T-cell (primary cell): ENCODE data around the gene PSME3. TPM values are rescaled to one million over a fixed set of nuclear protein-coding genes. Genes with fewer than 3 reads are reported as not detected.

ENCODE experiments used
- ATAC-seq, 4 experiments: fragments of 200-7000 bp in 3 of 4; fragments of 150-1000 bp in 1 of 4; cut with Tn5 transposase; replicated peaks in 1 of 4; 1 replicate in 3 of 4; 2 replicates in 1 of 4; pipeline ENCODE4 v1.10.0; 2021; ENCODE audit warnings: moderate library complexity in 3 of 4, mild to moderate bottlenecking in 2 of 4, moderate number of reproducible peaks in 1 of 4
- CTCF ChIA-PET, 2 donors: fragments of 300-600 bp; sonication (Branson Sonifier 250); formaldehyde crosslinking; loops; one replicate each; lab custom pipeline; 2022; ENCODE audit warnings: antibody characterized with exemption in 2 of 2; lab: Charles Lee
- POLR2A ChIA-PET, 2 donors: fragments of 300-600 bp; sonication (Branson Sonifier 250); formaldehyde crosslinking; loops; one replicate each; lab custom pipeline; 2022; ENCODE audit warnings: antibody characterized with exemption in 2 of 2; lab: Charles Lee
- DNase-seq, 35 experiments: peaks; one replicate each; pipeline versions ENCODE4 v3.0.0 to v3.0.0-alpha.2; 2013 to 2023
- H3K27ac ChIP-seq: one replicate; pipeline ENCODE4 v1.5.1; 2013; ENCODE audit warnings: low read length
- H3K27me3 ChIP-seq, 2 experiments: replicated peaks in 1 of 2; 1 replicate in 1 of 2; 2 replicates in 1 of 2; pipeline versions ENCODE4 v1.6.1 to v1.7.0; 2013; ENCODE audit warnings: low read length in 1 of 2, mixed read lengths in 1 of 2; ENCODE audit not compliant: control insufficient read depth in 2 of 2, insufficient read depth in 2 of 2; ENCODE audit errors: extremely low read depth in 1 of 2
- H3K36me3 ChIP-seq, 2 donors: 1 replicate in 1 of 2; 2 replicates in 1 of 2; pipeline versions ENCODE4 v1.6.1 to v1.7.0; 2013; ENCODE audit warnings: low read length in 1 of 2; ENCODE audit not compliant: control insufficient read depth in 2 of 2, insufficient read depth in 1 of 2; ENCODE audit errors: extremely low read depth in 1 of 2
- H3K4me1 ChIP-seq, 2 experiments: 1 replicate in 1 of 2; 2 replicates in 1 of 2; pipeline versions ENCODE4 v1.6.1 to v1.7.0; 2013; ENCODE audit warnings: low read length in 2 of 2, mixed read lengths in 1 of 2; ENCODE audit not compliant: insufficient read depth in 2 of 2, control insufficient read depth in 1 of 2; ENCODE audit errors: extremely low read depth in 1 of 2
- H3K4me3 ChIP-seq, 2 donors: 1 replicate in 1 of 2; 2 replicates in 1 of 2; pipeline versions ENCODE4 v1.5.1 to v1.7.0; 2013; ENCODE audit warnings: mild to moderate bottlenecking in 2 of 2, low read length in 1 of 2, moderate library complexity in 1 of 2; ENCODE audit not compliant: control insufficient read depth in 1 of 2; ENCODE audit errors: extremely low read depth in 1 of 2
- H3K9me3 ChIP-seq: 2 replicates; pipeline ENCODE4 v1.7.0; 2013
- H3K27ac Mint-ChIP-seq, 2 donors: one replicate each; pipeline ENCODE4 v1.8.0; 2020 to 2021; ENCODE audit warnings: mild to moderate bottlenecking in 2 of 2, mixed read lengths in 2 of 2
- H3K27me3 Mint-ChIP-seq, 2 donors: one replicate each; pipeline ENCODE4 v1.8.0; 2021 to 2022; ENCODE audit warnings: mixed read lengths in 2 of 2
- H3K36me3 Mint-ChIP-seq: one replicate; pipeline ENCODE4 v1.8.0; 2021; ENCODE audit warnings: mixed read lengths
- H3K4me1 Mint-ChIP-seq, 3 donors: one replicate each; pipeline ENCODE4 v1.8.0; 2020 to 2022; ENCODE audit warnings: mixed read lengths in 3 of 3, mild to moderate bottlenecking in 1 of 3
- H3K4me3 Mint-ChIP-seq, 3 donors: one replicate each; pipeline ENCODE4 v1.8.0; 2020 to 2022; ENCODE audit warnings: mild to moderate bottlenecking in 3 of 3, mixed read lengths in 3 of 3, moderate library complexity in 3 of 3
- H3K9me3 Mint-ChIP-seq, 3 donors: one replicate each; pipeline ENCODE4 v1.8.0; 2020 to 2022; ENCODE audit warnings: mixed read lengths in 3 of 3
- WGBS: methylation state at CpG from one replicate; pipeline ENCODE4 v1.1.5; 2013; ENCODE audit warnings: missing lambda C conversion rate; ENCODE audit not compliant: insufficient coverage; 5-methylcytosine and 5-hydroxymethylcytosine counted together
- total RNA-seq, 35 experiments: library from RNA in 6 of 35; stranded (reverse) in 6 of 35; fragments of 120-200 nt in 1 of 35; gene quantifications; one replicate each; pipeline versions ENCODE4 v1.2.1 to v1.2.4 and lab custom pipeline; 2013 to 2026

The PSME3 gene
- total RNA-seq, 5 donors from 2014 or later (not counting 1 experiment from before 2014, with no cell fraction given), result 68.0 to 79.1 (median 77.2) TPM

DNA sequence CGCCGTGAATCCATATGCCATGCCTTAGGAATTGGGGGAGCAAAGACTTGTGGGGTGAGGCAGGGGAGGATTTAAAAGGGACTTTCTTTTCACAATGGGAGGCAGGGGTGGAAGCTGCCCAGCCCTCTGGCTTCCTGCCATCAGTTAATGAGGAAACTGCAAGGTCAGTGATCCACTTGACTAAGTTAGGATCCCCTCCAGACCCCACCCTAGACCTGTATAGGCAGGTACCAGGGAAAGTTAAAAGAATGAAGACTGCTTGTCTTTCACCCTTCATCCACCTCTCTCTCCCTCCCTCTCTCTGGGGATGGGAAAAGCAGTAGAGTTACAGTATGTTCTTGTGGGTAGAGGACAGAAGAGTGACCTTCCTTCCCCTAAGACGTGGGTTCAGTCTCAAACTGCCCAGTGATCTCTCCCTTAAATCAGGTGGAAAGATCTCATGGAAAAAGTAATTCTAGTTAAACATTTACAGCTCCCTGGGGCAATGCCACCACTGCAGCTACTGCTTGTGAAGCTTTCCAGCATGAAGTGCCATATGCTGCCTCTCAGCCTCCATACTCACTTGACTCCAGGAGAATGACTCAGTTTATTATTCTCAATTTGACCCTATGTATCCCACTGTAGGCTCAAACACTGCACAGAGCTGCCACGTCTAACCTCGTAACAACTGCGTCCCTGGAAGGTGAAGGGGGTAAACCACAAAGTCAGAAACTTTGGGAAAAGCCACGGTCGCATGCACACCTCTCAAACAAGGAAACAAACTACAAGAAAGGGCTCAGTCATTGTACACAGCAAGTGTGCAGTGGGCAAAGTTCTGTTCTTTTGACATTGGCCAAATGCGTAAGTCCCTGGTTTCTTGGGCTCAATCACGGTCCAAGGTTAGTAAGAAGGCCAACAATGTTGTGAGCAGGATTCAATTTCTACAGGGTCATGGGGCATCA, 35.9 kb upstream of the PSME3 start:
- H3K4me3 Mint-ChIP-seq, result peak overlapping the region; percentile 88 to 95 (median 95)
- POLR2A ChIA-PET, result interaction anchor here in 1 of 2 donors (0.6 kb wide), 1 partner anchor 163 kb away, joined by 3 read pairs; no protein-coding TSS in a partner anchor
- Histone ChIP-seq H3K27ac (no peak overlapping the region), H3K4me1 (peaks cover 2 to 29% of the 10 kb centered on the region in 2 experiments), H3K4me3 (peak overlapping the region; percentile 97 to 99), H3K27me3 (no peaks in the 10 kb centered on the region), H3K9me3 (no peaks in the 10 kb centered on the region), H3K36me3 (no peaks in the 10 kb centered on the region)
- no peak overlapping the region for H3K27ac Mint-ChIP-seq
- DNase-seq, result no peak
- peaks cover 0 to 2% of the 10 kb centered on the region in 2 donors for H3K27me3 Mint-ChIP-seq
- no peak for ATAC-seq
- H3K9me3 Mint-ChIP-seq, result no peaks in the 10 kb centered on the region
- peaks cover 7% of the 10 kb centered on the region for H3K36me3 Mint-ChIP-seq
- CTCF ChIA-PET, result interaction anchor here in 1 of 2 donors (1.1 kb wide), 1 partner anchor 27 kb away, joined by 4 read pairs; the partner anchor contains the start of gene BECN1
- 93% methylated on average over 4 of the region's 10 CpGs for WGBS
- peaks cover 21 to 32% (median 25%) of the 10 kb centered on the region in 3 donors for H3K4me1 Mint-ChIP-seq

DNA sequence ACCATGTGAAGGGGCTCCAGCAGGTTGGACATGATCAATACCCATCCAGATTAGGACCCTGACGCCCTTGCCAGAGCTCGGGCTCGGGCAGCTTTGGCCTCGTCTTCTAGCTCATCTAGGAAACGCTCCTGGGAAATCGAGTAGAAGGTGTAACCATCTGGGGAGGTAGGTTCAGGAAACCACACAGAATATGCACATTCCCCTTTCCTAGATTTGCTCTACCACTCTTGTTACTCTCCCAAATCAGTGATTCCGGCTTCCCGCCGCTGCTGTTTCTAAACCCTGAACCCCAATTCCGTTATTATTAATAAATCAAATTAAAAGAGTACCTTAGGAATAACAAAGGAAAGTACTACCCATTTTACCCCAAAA, 35.2 kb upstream of the PSME3 start:
- WGBS, result 69% methylated on average over 2 of the region's 10 CpGs
- peaks cover 7% of the 10 kb centered on the region for H3K36me3 Mint-ChIP-seq
- DNase-seq, result no peak
- ATAC-seq, result no peak
- Histone ChIP-seq H3K36me3 (no peaks in the 10 kb centered on the region), H3K27ac (no peak overlapping the region), H3K9me3 (no peaks in the 10 kb centered on the region), H3K4me1 (peaks cover 2 to 29% of the 10 kb centered on the region in 2 experiments), H3K4me3 (peak overlapping the region; percentile 97 to 99), H3K27me3 (no peaks in the 10 kb centered on the region)
- H3K4me3 Mint-ChIP-seq, result peak overlapping the region; percentile 88 to 95 (median 95)
- peaks cover 21 to 32% (median 25%) of the 10 kb centered on the region in 3 donors for H3K4me1 Mint-ChIP-seq
- POLR2A ChIA-PET, result interaction anchor here in 1 of 2 donors (1.0 kb wide), 1 partner anchor 25 kb away, joined by 3 read pairs; no protein-coding TSS in a partner anchor
- peak overlapping the region; percentile 61 to 82 for H3K27ac Mint-ChIP-seq
- H3K27me3 Mint-ChIP-seq, result peaks cover 0 to 2% of the 10 kb centered on the region in 2 donors
- no peaks in the 10 kb centered on the region for H3K9me3 Mint-ChIP-seq
- CTCF ChIA-PET, result interaction anchor here in 1 of 2 donors (0.6 to 1.3 kb wide), 4 partner anchors 26 to 240 kb away, joined by 3 to 4 read pairs (median 4); partner anchors contain the start of genes BECN1 and PSME3

GRCh38 chr17:42798383-42799380, 34.5 kb upstream of the PSME3 start, which contains the start of the genes CNTD1 and COA3:
CNTD1 (plus strand) TSS chr17:42798861; CDS start chr17:42799068, 207 bp downstream.
COA3 (minus strand) TSS chr17:42798704; CDS start chr17:42798681, 23 bp downstream.
- Histone ChIP-seq H3K4me1 (peaks cover 2 to 29% of the 10 kb centered on the region in 2 experiments), H3K27ac (no peak within 1 kb of the TSS), H3K36me3 (no peaks in the 10 kb centered on the region), H3K27me3 (no peaks in the 10 kb centered on the region), H3K9me3 (no peaks in the 10 kb centered on the region), H3K4me3 (peak within 1 kb of the TSS; percentile 97 to 99)
- peaks cover 0 to 2% of the 10 kb centered on the region in 2 donors for H3K27me3 Mint-ChIP-seq
- peak; percentile 31 to 82 (median 60) for DNase-seq
- H3K4me1 Mint-ChIP-seq, result peaks cover 21 to 32% (median 25%) of the 10 kb centered on the region in 3 donors
- 27% methylated on average over 65 of the region's 66 CpGs for WGBS
- peak within 1 kb of the TSS; percentile 61 to 82 for H3K27ac Mint-ChIP-seq
- peak; percentile 98 to 100 (median 99) for ATAC-seq
- H3K36me3 Mint-ChIP-seq, result peaks cover 7% of the 10 kb centered on the region
- H3K4me3 Mint-ChIP-seq, result peak within 1 kb of the TSS; percentile 88 to 95 (median 95)
- ChIA-PET CTCF (interaction anchor here in 1 of 2 donors (0.6 to 1.3 kb wide), 4 partner anchors 25 to 240 kb away, joined by 3 to 4 read pairs (median 4); partner anchors contain the start of genes BECN1 and PSME3), POLR2A (interaction anchor here in 1 of 2 donors (1.0 kb wide), 1 partner anchor 25 kb away, joined by 3 read pairs; no protein-coding TSS in a partner anchor)
- H3K9me3 Mint-ChIP-seq, result no peaks in the 10 kb centered on the region

- no peaks in the 10 kb centered on the region for H3K9me3 Mint-ChIP-seq
- no peak overlapping the region for H3K27ac ChIP-seq
- no peaks in the 10 kb centered on the region for H3K36me3 Mint-ChIP-seq
- H3K4me3 Mint-ChIP-seq, result no peak overlapping the region
- H3K36me3 ChIP-seq, result no peaks in the 10 kb centered on the region
- no peak for ATAC-seq
- no peak overlapping the region for H3K4me3 ChIP-seq
- CTCF ChIA-PET, result interaction anchor here in 1 of 2 donors (0.6 kb wide), 1 partner anchor 18 kb away, joined by 3 read pairs; no protein-coding TSS in a partner anchor
- no CpG with 5 or more reads among the region's 2 CpGs for WGBS
- POLR2A ChIA-PET, result interaction anchor here in 1 of 2 donors (0.5 kb wide), 1 partner anchor 77 kb away, joined by 7 read pairs; no protein-coding TSS in a partner anchor
- H3K27me3 Mint-ChIP-seq, result peaks cover 0 to 2% of the 10 kb centered on the region in 2 donors
- H3K9me3 ChIP-seq, result no peaks in the 10 kb centered on the region
- no peaks in the 10 kb centered on the region for H3K27me3 ChIP-seq
- DNase-seq, result no peak
- H3K27ac Mint-ChIP-seq, result no peak overlapping the region
- peaks cover 0 to 8% of the 10 kb centered on the region in 2 experiments for H3K4me1 ChIP-seq
- H3K4me1 Mint-ChIP-seq, result peaks cover 7 to 9% (median 8%) of the 10 kb centered on the region in 3 donors
Observed at GRCh38 chr17:42803074-42803883, 29.9 kb upstream of the PSME3 start.

- Histone ChIP-seq H3K27me3 (no peaks in the 10 kb centered on the region), H3K4me1 (no peaks in the 10 kb centered on the region), H3K27ac (no peak overlapping the region), H3K9me3 (no peaks in the 10 kb centered on the region), H3K36me3 (peaks cover 3 to 10% of the 10 kb centered on the region in 2 donors), H3K4me3 (no peak overlapping the region)
- ChIA-PET POLR2A (no interaction called here), CTCF (no interaction called here)
- Mint-ChIP-seq H3K27me3 (no peaks in the 10 kb centered on the region), H3K36me3 (peaks cover 6% of the 10 kb centered on the region), H3K27ac (no peak overlapping the region), H3K4me3 (no peak overlapping the region), H3K4me1 (peaks cover 0 to 2% (median 0%) of the 10 kb centered on the region in 3 donors), H3K9me3 (no peaks in the 10 kb centered on the region)
- DNase-seq, result no peak
- no peak for ATAC-seq
- WGBS, result 100% methylated on average over 1 of the region's 1 CpG
Observed at GRCh38 chr17:42804918-42805367, 28.3 kb upstream of the PSME3 start.
